ENCODE measurements around the gene ZBTB4.

Gene ZBTB4

DNA sequence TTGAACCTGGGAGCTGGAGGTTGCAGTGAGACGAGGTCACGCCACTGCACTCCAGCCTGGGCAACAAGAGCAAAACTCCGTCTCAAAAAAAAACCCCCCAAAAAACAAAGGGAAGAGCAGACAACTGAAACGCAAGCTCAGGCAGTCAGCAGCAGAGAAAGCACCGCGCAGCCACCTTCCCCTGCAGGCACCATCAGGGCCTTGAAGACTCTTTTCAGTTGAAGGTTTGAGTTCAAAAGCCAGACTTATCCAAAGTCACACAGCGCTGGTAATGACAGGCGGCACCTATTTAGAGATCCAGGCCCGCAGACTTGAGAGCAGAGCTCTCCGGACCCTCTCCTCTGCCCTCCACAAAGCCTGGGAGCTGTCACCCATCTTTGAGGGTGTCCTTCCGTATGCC lies 11.1 kb downstream of the ZBTB4 start:
- DNase-seq: no peak

DNA sequence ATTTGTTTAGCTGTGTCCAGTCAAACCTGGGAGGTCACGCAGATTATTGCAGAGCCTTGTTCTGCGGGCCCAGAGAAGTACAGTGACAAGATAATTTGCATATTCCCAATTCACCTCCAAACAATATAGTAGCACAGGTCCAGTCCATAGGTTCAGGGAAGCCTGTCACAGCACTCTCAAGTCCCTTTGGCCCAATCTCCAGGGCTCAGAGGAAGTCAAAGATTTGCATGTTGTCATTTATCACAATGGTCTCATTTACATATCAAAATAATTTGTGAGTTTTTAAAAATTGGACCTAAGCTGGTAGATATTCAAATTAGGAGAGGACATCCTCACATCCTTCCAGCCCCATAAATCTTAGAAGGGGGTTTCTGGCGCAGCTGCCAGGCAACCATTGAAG lies 11.9 kb downstream of the ZBTB4 start:
- DNase-seq: no peak

DNA sequence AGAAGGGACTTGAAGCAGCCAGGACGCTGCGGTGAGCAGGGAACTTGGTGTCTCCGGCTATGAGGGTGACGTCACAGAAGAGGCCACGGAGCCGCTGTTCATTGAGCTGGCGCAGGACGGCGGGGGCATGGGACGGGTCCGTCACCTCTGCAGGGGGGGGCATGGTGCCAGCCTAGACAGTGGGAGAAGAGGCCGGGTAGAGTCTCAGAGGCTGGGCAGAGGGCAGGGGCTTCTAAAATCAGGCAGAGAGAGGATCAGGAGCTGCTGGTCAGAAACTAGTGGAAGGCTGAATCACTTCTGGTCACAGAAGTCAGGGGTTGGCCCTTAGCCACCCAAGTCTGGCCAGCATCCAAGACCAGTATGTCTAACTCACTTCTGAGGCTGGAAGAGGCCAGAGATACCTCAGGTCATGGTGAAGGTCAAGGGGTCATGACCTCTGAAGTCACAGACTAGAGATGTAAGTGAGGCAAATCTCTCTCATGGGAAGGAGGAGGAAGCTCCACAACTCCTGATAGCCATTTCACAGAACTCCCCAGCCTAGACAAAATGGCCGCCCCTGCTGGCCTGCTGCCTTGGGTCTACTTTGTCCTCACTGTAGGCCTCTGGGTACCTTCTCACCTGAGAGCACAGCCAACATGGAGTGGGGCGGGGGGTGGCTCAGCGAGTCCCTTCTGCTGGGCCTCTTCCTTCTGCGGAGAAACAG lies 12.6 kb downstream of the ZBTB4 start:
- peak in 1 of 2 donors; percentile 26 for DNase-seq

DNA sequence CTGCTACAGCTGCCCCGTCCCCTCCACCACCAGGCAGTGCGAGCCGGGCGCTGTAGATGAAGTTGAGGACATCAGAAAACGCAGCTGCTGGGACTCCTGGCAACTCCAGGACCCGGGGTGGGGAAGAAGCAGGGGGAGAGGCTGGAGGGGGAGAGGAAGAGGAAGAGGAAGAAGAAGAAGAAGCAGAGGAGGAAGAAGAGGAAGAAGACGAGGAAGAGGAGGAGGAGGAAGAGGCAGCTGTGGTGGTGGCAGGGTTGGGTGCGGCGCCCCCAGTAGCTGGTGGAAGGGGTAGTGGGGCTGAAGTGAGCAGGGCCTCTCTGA lies 13.2 kb downstream of the ZBTB4 start:
- DNase-seq: no peak

DNA sequence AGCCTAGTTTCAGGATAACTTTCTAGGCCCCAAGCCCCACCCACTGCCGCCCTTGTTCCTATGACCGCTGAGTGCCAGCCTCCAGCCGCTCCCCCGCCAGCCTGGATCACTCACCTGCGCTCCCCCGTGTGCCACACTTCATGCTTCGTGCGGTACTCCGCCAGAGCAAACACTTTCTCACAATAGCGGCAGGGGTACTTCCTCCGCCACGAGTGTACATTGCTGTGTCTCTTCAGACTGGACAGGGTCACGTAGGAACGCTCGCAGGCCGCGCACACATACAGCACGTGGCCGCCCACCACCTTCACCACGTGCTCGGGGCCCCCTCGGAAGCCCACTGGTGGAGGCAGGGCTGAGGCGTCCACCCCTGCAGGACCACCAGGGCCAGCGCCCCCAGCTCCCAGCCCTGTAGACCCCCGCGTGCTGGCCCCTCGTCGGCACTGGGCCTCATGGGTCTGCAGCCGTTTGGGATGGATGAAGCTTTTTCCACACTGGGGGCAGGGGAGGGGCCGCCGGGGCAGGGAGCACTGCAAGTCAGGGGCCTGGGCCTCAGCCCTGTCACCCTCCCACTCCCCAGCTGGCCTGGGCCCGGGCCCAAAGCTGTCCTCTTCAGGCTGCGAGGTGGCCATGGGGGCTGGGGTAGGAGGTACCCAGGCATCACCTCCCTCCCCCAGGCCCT lies 13.7 kb downstream of the ZBTB4 start:
- no peak for DNase-seq

DNA sequence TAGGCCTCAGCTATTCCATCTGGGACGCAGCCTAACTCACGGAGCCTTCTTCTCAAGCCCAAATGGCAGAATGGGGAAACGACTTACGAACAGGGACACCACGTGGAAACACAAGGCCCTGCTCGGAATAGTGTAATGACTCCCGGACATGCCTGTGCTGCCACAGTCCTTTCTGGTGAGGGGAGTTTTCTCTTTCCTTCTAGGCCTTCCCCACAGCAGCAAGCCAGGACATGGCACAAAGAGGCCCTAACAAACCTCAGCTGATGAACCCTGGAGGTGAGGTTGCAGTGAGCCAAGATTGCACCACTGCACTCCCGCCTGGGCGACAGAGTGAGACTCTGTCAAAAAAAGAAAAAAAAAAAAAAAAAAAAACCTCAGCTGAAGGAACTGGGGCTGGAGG lies 15.3 kb downstream of the ZBTB4 start:
- DNase-seq: no peak

DNA sequence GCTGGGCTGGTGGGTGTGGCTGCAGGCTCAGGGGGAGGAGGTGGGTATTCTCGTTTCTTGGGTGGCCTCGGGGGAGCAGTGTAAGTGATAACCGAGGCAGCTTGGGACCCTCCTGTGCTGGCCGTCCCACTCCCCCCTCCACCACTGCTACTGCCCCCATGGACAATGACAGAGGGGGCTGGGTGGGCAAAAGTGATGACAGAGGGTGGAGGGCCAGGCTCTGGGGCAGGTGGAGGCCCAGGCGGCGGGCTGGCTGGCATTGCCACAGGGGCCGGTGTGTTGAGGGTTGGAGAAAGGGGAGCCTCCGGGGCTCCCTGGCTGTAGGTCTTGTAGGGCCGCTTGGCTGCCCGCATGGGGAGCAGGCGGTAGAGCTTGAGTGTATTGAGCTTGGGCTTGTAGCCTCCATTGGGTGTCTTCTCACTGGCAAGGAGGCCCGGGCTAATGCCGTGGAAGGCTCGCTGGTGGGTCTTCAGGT lies 16.0 kb downstream of the ZBTB4 start:
- DNase-seq: no peak

DNA sequence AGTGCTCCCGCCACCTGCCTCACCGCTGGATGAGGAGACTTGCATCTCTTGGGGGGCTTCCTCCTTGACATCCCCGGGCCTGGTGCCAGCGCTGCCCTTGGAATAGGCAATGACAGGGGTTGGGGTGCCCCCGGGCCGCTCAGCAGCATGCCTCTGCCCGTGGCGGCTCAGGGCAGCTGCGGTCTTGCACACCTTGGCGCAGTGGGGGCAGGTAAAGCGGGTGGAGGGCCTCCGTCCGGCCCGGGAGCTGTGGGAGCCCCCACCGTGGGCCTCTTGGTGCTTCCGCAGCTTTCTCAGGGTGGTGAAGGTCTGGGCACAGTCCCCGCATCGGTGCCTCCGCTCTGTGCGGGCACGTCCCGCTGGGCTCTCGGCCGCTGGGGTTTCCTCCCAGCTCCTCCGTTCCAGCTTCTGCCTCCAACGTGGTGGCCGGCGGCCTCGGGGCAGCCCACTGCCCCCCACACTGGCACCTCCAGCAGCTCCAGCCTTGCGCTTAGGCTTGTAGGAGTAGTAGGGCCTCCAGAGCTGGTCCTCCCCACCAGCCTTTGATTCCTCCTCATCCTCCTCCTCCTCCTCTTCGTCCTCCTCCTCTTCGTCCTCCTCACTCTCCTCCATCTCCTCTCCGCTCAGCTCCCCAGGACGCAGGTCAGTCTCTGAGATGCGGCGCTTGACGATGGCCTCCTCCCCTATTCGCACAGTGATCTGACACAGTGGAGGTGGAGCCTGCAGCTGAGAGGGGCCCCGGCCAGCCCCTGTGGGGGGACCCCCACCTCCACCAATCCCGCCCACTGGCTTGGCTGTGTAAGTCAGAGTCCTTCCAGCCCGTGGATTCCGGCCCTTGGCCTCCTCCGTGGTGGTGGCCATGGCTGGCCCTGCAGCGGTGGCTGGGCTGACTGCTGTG lies 16.7 kb downstream of the ZBTB4 start:
- no peak for DNase-seq

DNA sequence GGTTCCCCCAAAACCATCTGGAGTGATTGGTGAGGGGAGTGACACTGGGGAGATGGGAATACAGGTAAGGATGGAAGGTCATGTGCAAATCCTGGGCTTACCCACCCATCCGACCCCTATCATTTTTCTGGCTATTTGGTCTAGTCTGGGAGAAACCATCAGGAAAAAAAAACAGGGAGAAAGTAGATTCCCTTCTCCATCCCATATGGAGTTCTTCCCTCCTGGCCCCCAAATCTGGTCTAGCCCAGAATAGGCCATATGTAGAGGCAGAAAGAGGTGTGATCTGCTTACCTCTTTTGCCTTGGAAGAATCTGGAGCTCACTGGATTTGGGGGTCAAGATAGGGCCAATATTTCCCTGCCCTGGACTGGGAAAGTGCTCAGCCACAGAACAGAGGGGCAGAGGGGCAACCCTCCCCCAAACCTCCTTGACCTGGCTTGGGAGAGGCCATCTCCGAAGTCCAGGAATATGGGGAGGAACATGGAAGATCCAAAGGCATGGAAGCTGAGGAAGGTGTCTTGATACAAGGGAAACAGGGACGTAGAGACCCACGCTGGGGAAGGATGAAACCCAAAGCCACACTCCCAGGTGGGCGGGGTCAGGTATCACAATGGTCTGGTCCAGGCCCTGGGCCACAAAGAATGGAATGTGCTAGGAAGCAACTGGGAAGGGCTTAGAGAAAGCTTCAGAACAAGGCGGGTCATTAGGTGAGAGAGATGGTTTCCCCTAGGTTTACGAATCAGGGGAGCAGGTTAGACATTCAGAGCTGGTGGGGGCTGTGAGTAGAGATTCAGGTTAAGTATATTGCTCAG lies 18.4 kb downstream of the ZBTB4 start:
- DNase-seq: no peak

DNA sequence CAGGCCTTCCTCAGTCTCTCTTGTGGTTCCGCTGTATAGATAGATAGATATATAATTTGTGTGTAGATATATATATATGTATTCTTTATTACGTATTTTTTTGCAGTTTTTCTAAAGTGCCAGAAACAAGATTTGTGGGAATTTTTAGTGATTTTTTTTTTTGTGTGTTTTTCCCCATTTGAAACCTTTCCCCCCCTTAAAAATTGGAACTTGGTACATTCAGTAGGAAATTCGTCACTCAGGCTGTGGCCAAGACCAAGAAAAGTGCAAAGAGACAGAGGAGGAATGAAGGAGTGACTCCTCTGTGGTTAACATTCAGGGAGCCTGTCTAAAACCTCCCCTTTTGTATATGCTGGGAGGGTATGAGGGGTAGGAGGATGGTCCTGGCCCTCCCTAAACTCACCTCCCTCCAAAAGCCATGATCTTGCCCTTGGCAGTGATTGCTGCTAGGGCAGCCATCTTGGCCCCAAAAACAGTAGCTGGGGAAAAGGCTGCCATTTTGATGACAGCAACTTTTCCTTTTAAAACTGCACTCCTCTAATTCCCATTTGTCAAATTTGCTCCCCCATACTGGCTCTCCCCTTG lies 19.4 kb downstream of the ZBTB4 start:
- no peak for DNase-seq

DNA sequence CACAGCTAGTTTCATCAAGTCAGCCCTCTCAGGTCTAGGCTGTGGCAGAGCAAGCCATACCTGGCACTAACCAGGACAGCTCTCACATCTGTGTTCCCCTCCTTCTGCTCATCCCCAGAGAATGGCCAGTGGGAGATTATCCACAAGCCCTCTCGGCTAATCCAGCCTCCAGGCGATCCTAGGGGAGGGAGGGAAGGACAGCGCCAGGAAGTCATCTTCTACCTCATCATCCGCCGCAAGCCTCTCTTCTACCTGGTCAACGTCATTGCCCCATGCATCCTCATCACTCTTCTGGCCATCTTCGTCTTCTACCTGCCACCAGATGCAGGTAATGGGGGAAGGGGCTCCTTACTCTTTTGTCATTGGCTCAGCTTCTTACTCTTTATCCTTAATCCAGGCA lies 31.0 kb downstream of the ZBTB4 start:
- no peak for DNase-seq

DNA sequence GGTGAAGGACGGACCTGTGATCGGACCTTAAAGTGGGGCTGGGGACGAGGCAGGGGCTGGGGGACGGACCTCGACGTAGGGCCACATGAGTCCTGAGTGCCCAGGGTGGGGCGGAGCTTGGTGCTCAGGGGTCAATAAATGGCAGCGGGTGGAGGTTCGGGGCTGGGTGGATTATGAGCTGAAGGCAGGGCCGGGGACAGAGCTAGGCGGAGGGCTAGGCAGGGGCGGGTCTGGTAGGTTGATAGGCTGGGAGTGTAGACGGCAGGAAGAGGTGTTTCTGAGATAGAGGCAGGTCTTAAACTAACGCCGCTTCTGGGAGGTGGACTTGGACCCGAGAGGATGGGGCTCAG lies 33.8 kb downstream of the ZBTB4 start:
- no peak for DNase-seq

DNA sequence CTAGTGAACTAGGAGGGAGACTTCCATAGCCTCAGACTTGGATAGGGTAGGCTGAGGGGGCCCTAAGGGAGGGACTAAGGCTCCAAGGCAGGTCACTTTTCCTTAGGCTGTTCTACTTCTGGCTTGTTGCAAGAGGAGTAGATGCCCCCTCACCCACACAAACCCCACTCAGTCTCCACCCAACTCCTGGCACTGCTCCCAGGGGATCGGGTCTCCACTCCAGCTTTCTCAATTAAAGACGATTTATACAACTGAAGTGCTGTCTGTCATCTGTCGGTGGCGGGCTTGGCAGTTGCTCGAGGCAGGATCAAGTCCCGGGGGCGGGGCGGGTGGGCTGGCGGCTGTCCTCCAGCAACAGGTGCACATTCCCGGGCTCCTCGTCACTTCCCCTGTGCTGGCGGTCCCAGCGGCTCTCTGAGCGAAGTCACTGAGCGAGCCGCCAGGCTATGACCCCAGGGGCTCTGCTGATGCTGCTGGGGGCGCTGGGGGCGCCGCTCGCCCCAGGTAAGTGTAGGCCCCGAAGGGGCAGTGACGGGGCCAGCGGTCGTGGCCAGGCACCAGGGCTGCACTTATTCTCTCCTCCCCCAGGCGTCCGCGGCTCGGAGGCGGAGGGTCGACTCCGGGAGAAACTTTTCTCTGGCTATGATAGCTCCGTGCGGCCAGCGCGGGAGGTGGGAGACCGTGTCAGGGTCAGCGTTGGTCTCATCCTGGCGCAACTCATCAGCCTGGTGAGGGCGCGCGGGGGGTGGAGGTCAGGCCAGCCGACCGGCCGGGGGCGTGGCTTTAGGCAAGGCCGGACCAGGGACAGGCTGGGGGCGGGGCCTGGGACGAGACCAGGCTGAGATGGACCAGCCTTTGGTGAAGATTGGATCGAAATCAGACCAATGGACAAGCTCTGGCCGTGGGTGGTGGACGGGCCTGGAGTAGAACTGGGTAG lies 34.5 kb downstream of the ZBTB4 start, which contains the start of gene CHRNB1:
TSS of gene CHRNB1 (plus strand) at position 380 of the 937 bp plus-strand sequence. CDS start at position 447, 67 bp downstream.
- peak in 1 of 2 donors; percentile 23 for DNase-seq

DNA sequence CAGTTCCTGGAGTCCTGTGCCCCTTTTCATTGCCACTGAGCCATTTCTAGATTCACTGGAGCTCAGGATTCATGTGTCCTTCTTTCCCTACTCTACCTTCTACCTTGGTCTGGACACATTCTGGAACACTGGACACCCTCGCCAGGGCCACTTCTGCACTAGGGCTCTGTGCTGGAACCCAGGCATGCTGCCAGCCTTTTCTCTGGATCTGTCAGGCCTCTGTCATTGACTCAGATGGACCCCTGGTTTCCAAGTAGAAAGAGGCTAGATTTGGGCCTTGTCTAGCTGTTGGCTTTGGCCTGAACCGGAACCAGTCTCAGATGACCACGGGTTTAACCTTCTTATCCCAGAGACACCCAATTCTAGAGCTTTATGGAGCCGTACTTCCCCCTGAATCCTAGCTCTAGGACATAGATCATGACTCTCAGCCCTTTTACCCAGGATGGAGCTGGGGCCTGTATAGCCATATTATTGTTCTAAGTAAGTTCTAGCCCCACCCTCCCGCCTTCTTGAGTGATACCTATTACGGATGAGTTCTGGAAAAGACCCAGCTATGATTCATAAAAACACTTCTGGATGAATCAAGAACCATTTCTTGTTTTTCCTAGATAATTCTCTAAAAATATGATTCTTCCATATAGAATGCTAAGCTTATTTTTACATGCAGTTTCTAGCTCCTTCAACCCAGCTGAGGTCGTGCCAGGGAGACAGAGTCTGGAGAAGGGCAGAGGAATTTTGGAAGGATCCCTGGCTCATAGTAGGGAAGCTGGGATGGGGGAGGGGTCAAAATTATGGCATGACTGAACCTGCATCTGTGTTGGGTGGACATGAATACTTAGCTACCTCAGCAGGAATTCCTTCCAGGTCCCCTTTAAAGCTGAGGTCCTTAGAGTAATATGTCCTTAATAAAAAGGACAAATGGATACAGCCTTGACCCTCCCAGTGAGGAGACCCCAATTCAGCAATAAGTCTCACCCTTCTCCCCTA lies 35.6 kb downstream of the ZBTB4 start:
- no peak for DNase-seq

DNA sequence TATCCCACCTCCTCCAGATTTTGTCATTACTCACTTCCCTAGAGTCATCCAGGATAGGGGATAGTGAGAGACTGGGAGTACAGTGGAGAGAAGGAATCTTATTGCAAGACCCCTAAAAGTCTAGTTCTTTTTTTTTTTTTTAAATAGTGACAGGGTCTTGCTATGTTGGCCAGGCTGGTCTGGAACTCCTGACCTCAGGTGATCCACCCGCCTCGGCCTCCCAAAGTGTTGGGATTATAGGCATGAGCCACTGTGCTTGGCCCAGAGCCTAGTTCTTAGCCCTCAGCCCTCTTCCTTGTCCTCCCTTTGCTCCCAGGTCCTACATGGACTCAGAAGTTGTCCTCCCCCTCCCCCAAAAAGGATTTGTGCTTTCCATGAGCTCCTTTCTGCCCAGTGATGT lies 37.3 kb downstream of the ZBTB4 start:
- no peak for DNase-seq

DNA sequence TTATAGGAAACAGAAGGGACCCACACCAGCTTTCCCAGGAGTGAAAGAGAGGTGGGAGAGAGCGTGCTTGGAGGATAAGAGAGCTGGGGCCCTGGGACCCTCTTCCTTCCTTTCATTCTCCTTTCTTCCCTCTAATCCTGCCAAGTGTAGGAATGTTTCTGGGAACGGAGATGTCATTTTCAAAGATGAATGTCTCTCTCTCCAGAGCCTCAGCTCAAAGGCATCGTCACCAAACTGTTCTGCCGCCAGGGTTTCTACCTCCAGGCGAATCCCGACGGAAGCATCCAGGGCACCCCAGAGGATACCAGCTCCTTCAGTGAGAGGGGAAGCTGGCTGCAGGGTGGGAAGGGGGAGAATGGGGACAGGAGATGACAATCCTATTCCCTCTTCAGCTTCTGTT lies 38.2 kb downstream of the ZBTB4 start:
- no peak for DNase-seq

DNA sequence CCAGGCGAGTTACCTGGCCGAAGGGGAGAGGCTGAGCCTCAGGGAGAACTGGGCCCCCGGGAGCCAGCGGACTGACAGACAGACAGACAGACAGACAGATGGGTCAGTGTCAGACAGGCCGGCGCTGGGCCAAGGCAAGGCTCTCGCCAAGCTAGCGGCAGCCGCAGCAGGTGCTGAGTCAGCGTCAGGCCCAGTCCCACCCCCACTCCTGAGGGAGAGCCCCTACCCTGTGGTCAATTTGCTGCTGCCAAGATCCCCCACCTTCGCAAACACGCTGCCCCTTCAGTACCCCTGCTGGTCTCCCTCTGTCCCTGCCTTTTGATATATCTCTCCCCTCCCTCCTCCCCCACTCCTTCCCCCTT lies 38.6 kb downstream of the ZBTB4 start:
- DNase-seq: peak in 1 of 2 donors; percentile 47

DNA sequence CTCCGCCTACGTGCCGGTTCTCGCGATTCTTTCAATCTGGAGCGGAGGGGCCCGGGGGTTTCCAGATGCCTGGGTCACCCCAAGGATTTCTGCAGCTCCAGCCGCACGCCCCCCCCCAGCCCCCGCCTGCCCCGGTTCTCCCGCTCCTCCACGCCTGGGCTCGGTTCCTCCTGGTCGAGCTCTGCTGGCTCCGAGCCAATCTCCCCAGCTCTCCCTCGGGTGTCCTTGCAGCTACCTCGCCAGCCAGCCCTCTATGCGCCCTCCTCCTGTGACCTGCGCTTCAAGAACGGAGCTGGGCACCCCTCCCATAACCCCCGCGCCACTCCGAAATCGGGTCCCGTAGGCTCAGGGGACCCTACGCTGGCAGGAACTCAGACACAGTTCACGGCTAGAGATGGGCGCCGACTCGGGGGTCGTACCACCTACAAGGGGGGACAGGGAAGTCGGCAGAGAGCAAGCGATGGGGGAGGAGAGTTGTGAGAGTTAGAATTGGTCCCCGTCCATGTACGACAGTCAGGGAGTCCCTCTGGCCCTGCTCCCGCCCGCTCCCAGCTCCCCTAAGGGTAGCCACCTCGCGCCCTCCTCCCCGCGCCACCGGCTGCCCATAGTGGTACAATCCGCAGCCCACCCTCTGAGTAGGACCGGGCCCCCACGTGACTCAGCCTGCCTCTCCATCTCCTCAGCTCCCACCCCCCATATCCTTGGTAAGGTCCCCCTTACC lies 39.2 kb downstream of the ZBTB4 start:
- DNase-seq: no peak

DNA sequence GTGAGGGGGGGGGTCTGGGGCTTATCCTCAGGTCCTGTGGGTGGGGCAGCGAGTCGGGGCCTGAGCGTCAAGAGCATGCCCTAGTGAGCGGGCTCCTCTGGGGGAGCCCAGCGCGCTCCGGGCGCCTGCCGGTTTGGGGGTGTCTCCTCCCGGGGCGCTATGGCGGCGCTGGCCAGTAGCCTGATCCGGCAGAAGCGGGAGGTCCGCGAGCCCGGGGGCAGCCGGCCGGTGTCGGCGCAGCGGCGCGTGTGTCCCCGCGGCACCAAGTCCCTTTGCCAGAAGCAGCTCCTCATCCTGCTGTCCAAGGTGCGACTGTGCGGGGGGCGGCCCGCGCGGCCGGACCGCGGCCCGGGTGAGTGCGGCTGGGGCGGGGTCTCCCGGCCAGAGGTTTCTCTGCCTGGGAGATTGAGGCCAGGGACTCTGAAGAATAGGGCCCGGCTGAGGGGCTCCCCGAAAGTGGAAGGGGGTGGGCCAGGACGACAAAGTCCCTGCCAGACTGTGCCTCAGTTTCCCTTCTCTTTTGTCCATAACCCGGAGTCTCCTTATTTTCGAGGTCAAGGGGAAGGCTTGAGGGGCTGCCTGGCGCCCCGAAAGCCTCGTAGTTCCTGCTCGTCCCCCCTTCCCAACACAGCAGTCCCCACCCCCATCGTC lies 39.8 kb downstream of the ZBTB4 start, which contains the start of gene FGF11:
TSS of gene FGF11 (plus strand) at position 51 of the 651 bp plus-strand sequence. CDS start at position 160, 109 bp downstream.
- no peak for DNase-seq
